Ascending aorta (tissue), 2 donors: Measurements from ENCODE around the gene ITGB1. TPM values are rescaled to one million over a fixed set of nuclear protein-coding genes. Genes with fewer than 3 reads are reported as not detected.

Experiments
- DNase-seq, 2 donors: peaks; one replicate each; pipeline ENCODE4 v3.0.0-alpha.2; 2019; ENCODE audit warnings: low spot score in 2 of 2
- H3K27ac ChIP-seq, 2 donors: fragments of 200-600 bp; sonication (generic); one replicate each; pipeline ENCODE4 v1.5.1; 2016 to 2017; ENCODE audit warnings: mild to moderate bottlenecking in 1 of 2
- H3K27me3 ChIP-seq: fragments of 200-600 bp; sonication (generic); one replicate; pipeline ENCODE4 v1.5.1; 2017
- H3K36me3 ChIP-seq, 2 donors: fragments of 200-600 bp; sonication (generic); one replicate each; pipeline ENCODE4 v1.5.1; 2016
- H3K4me1 ChIP-seq, 2 donors: fragments of 200-600 bp; sonication (generic); one replicate each; pipeline ENCODE4 v1.5.1; 2016 to 2017; ENCODE audit warnings: mild to moderate bottlenecking in 1 of 2
- H3K4me3 ChIP-seq, 2 donors: fragments of 200-600 bp; sonication (generic); one replicate each; pipeline ENCODE4 v1.5.1; 2016 to 2017; ENCODE audit warnings: mild to moderate bottlenecking in 1 of 2
- H3K9me3 ChIP-seq, 2 donors: fragments of 200-600 bp; sonication (generic); one replicate each; pipeline ENCODE4 v1.5.1; 2016
- CTCF ChIP-seq, 3 experiments: fragments of 200-600 bp in 2 of 3; fragments of 450-650 bp in 1 of 3; sonication (generic) in 2 of 3; IDR thresholded peaks; one replicate each; pipeline ENCODE4 v1.5.1; 2016 to 2019; ENCODE audit warnings: antibody characterized with exemption in 3 of 3, mild to moderate bottlenecking in 1 of 3, moderate library complexity in 1 of 3
- intact Hi-C: fragments of 100-400 bp; cut with DNase I; formaldehyde crosslinking; loops from one replicate; pipeline ENCODE4 v1.15.1; 2023
- total RNA-seq: library from RNA; depleted of rRNA; stranded (reverse); fragments of >200 nt; gene quantifications from one replicate; pipeline ENCODE4 v1.1.0, GENCODE V29; 2016

ITGB1 gene
- total RNA-seq, 1 donor from 2014 or later = 569 TPM

GRCh38 chr10:32888161-32888927 lies 69.7 kb downstream of the ITGB1 start:
- Histone ChIP-seq H3K4me1 (no peaks in the 10 kb centered on the region), H3K9me3 (no peaks in the 10 kb centered on the region), H3K36me3 (no peaks in the 10 kb centered on the region), H3K27me3 (no peaks in the 10 kb centered on the region), H3K4me3 (no peak overlapping the region), H3K27ac (no peak overlapping the region)
- no peak for TF ChIP-seq CTCF (IDR thresholded peaks at IDR 0.05)
- no peak for DNase-seq
- intact Hi-C loops = no loop called here

- TF ChIP-seq CTCF (IDR thresholded peaks at IDR 0.05) = no peak
- intact Hi-C loops = no loop called here
- no peaks in the 10 kb centered on the region for H3K4me1 ChIP-seq
- no peak overlapping the region for H3K4me3 ChIP-seq
- no peaks in the 10 kb centered on the region for H3K36me3 ChIP-seq
- DNase-seq = no peak
- no peaks in the 10 kb centered on the region for H3K27me3 ChIP-seq
- no peak overlapping the region for H3K27ac ChIP-seq
- H3K9me3 ChIP-seq = no peaks in the 10 kb centered on the region
Observed at GRCh38 chr10:32887481-32887880, 70.5 kb downstream of the ITGB1 start.

- no peak overlapping the region for H3K4me3 ChIP-seq
- H3K36me3 ChIP-seq = no peaks in the 10 kb centered on the region
- H3K9me3 ChIP-seq = no peaks in the 10 kb centered on the region
- no peaks in the 10 kb centered on the region for H3K27me3 ChIP-seq
- no peaks in the 10 kb centered on the region for H3K4me1 ChIP-seq
- intact Hi-C loops = no loop called here
- H3K27ac ChIP-seq = no peak overlapping the region
- DNase-seq = no peak
- TF ChIP-seq CTCF (IDR thresholded peaks at IDR 0.05) = no peak
Observed at GRCh38 chr10:32882076-32882475, 76.0 kb downstream of the ITGB1 start.

GRCh38 chr10:32878646-32879045 lies 79.4 kb downstream of the ITGB1 start:
- Histone ChIP-seq H3K36me3 (no peaks in the 10 kb centered on the region), H3K4me3 (no peak overlapping the region), H3K27ac (no peak overlapping the region), H3K9me3 (no peaks in the 10 kb centered on the region), H3K4me1 (no peaks in the 10 kb centered on the region), H3K27me3 (no peaks in the 10 kb centered on the region)
- TF ChIP-seq CTCF (IDR thresholded peaks at IDR 0.05) = no peak
- intact Hi-C loops = no loop called here
- no peak for DNase-seq

GRCh38 chr10:32877915-32878314 lies 80.1 kb downstream of the ITGB1 start:
- Histone ChIP-seq H3K9me3 (no peaks in the 10 kb centered on the region), H3K36me3 (no peaks in the 10 kb centered on the region), H3K4me3 (no peak overlapping the region), H3K27ac (no peak overlapping the region), H3K27me3 (no peaks in the 10 kb centered on the region), H3K4me1 (no peaks in the 10 kb centered on the region)
- DNase-seq = no peak
- no peak for TF ChIP-seq CTCF (IDR thresholded peaks at IDR 0.05)
- intact Hi-C loops = no loop called here
